VCaP (cell line): Measurements from ENCODE around the gene FCN2.

ENCODE experiments used
- H3K27ac ChIP-seq: fragments of 450-650 bp; 2 replicates; pipeline ENCODE4 v1.5.1; 2017
- CTCF ChIP-seq: fragments of 450-650 bp; conservative IDR thresholded peaks from 2 replicates; pipeline ENCODE4 v1.5.1; 2017; ENCODE audit warnings: mild to moderate bottlenecking, moderate library complexity

FCN2 gene

DNA sequence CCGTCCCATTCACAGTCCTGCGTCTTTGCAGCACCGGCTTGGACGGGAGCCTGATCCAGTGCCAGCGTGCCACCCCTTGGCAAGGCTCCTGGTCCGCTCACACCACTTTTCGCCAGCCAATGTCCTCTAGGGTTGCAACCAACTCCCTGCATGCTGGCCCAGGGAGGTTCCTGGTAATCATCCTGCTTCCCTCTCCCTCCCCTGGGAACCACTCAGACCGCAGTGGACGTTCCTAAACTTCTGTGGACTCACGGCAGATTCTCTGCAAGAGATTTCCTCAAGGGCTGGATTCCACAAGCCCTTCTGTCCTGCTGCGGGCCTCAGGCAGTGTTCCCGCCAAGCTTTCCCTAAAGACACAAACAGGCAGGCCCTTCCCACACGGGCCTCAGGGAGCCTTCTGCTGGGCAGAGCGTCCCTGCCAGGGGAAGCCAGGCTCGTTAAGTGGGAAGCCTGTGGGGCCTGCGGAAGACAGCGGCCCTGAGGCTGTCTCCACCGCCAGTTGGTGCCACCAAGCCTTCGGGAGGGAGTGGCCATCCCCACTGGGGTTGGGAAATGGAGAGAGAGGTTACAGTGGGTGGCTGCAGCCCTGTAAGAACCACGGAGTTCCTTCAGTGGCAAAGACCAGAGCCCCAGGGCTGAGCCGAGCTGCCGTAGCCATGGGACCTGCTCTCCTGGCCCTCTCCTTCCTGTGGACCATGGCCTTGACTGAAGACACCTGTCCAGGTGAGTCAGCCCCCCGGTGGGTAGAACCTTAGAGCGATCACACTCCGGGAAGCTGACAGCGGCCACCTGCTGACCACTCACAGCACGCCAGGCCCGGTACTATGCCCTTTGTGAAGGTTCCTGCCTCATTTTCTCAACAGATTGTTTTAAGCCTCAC is 16.4 kb upstream of the FCN2 start:
- H3K27ac ChIP-seq: peak overlapping the region; percentile 46; the same call in 1 of the 2 replicates
- no peak for TF ChIP-seq CTCF

GRCh38 chr9:134864821-134865190 is 15.8 kb upstream of the FCN2 start:
- TF ChIP-seq CTCF: no peak
- H3K27ac ChIP-seq: no peak overlapping the region

DNA sequence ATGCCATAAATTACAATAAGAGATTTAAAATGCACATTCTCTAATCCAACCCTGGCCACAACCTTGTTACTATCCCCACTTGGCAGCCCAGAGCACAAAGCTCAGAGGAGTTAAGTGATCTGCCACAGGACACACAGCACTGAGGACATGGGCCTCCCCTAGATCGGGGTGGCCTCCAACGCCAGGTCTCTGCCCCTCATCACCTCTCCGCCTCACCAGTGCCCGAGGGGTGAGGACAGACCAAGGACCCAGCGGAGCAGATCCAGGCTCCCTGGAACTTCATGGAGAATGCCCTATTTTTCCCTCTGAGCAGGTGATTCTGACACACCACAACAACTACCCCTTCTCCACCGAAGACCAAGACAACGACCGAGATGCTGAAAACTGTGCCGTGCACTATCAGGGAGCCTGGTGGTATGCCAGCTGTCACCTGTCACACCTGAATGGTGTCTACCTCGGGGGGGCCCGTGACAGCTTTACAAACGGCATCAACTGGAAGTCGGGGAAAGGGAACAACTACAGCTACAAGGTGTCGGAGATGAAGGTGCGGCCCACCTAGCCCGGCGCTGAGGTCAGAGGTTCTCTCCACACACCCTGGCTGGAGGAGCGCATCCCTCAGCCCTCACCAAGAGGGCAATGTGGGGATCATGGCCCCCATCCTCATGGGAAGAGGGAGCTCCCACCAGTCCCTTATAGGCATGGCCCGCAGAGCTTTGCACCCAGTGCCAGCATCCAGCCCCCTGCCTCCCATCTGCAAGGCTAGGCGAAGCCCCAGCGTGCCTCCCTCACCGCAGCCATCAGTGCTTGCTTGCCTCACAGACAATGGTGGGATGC is 12.5 kb upstream of the FCN2 start:
- H3K27ac ChIP-seq: no peak overlapping the region
- TF ChIP-seq CTCF: no peak

- H3K27ac ChIP-seq: no peak overlapping the region
- no peak for TF ChIP-seq CTCF
These were observed 11.7 kb upstream of the FCN2 start for GRCh38 chr9:134868751-134869553.

DNA sequence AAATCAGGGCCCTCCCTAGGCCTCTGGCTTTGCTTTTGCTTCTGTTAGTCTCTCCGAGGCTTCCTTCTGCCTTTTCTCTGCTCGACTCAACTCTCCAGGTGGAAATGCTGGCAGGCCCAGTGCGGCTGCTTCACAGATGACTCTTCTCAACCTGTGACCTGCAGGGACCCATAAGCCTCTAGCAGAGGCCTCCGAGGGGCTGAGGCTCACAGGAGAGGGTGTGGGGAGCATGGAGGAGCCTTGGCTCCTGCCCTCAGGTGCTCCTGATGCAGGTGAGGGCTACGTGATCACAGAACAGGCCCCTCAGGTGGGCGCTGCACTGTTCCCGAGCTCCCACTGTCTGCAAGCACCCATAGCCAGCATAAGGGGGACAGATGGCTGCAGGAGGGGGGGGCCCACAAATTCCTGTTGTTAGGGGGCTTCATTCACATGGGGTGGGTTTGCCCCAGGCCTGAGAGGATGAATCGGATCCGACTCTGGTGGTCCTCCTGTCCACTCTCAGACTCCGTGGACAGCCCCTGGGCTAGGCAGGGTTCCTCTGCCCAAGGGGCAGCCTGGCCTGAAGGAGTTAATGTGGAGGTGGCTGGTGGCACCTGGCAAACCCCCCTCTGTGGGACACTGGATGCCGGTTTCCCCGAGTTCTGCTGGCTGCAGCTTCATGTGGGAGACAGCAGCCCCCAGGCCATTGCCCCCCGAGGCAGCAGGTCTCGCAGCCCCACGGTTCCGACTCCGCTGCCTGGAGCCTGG is 10.9 kb upstream of the FCN2 start:
- H3K27ac ChIP-seq: no peak overlapping the region
- TF ChIP-seq CTCF: no peak

DNA sequence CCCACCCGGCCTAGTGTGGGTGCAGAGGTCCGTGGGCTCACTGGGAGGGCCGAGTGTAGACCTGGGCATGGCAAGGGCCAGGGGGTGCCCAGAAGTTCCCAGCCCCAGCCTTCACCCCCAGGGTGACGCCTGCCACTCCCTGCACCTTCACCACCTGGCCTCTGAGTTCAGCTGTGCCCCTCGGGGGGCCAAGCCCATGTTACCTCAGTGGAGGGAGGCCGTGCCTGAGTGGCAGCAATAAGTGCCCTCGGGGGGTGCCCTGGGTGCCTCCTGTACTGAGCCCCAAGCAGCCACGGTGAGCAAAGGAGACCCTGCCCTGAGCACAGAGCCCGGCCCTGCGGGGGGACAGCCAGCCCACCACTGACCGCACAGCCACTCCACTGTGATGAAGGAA is 10.3 kb upstream of the FCN2 start:
- no peak for TF ChIP-seq CTCF

More for the DNA sequence above, 10.3 kb upstream of the FCN2 start:
- no peak overlapping the region for H3K27ac ChIP-seq
